Measurements from ENCODE around the gene PAIP2B. TPM values are rescaled to one million over a fixed set of nuclear protein-coding genes. Genes with fewer than 3 reads are reported as not detected.

Gene PAIP2B
- 1 to 10 TPM; 2.3 to 3.0 TPM for total RNA-seq

- peak; percentile 99 for DNase-seq
- peak within 1 kb of the TSS; percentile 85 for H3K27ac Mint-ChIP-seq
- peaks cover 15% of the 10 kb centered on the region for H3K4me1 Mint-ChIP-seq
- intact Hi-C loops (cut with DNase I, micrococcal nuclease): loop anchor here (1.0 to 10.0 kb wide), 10 partner anchors 49 to 1844 kb away; partner anchors contain the start of genes MCEE (in 2 of the 2), MPHOSPH10 (in 2 of the 2), NAGK (in 2 of the 2) and SNRPG (in 2 of the 2)
- H3K9me3 Mint-ChIP-seq (ENCODE audit: low read depth): no peaks in the 10 kb centered on the region
- peak within 1 kb of the TSS; percentile 94 for H3K4me3 Mint-ChIP-seq
- CTCF ChIA-PET: interaction anchor here (0.6 to 1.5 kb wide), 5 partner anchors 13 to 226 kb away, joined by 3 to 7 read pairs (median 4); no protein-coding TSS in a partner anchor
- ATAC-seq: peak; percentile 97
- no peaks in the 10 kb centered on the region for H3K36me3 Mint-ChIP-seq (ENCODE audit: low read depth)
- POLR2A ChIA-PET: interaction anchor here (0.6 to 1.5 kb wide), 7 partner anchors 9 to 452 kb away, joined by 3 to 6 read pairs (median 3); partner anchors contain the start of gene ZNF638
- H3K27me3 Mint-ChIP-seq: peaks cover 5% of the 10 kb centered on the region
Measured at GRCh38 chr2:71226965-71227560, at the start of gene PAIP2B. Gene PAIP2B (minus strand): TSS chr2:71227103. CDS start chr2:71202589, 24,514 bp downstream.

GRCh38 chr2:71275939-71276310 is 49.0 kb upstream of the PAIP2B start:
- peaks cover 3% of the 10 kb centered on the region for H3K9me3 Mint-ChIP-seq (ENCODE audit: low read depth)
- H3K27ac Mint-ChIP-seq: no peak overlapping the region
- DNase-seq (no peak), ATAC-seq (peak; percentile 4)
- POLR2A ChIA-PET: interaction anchor here (0.7 to 1.0 kb wide), 2 partner anchors 49 to 56 kb away, joined by 3 to 5 read pairs; partner anchors contain the start of genes PAIP2B and ZNF638
- no peaks in the 10 kb centered on the region for H3K36me3 Mint-ChIP-seq (ENCODE audit: low read depth)
- peaks cover 76% of the 10 kb centered on the region for H3K27me3 Mint-ChIP-seq
- intact Hi-C loops (cut with DNase I, micrococcal nuclease): loop anchor here (1.0 to 5.0 kb wide), 7 partner anchors 49 to 208 kb away; partner anchors contain the start of genes MCEE (in 2 of the 2), MPHOSPH10 (in 2 of the 2), PAIP2B (in 2 of the 2) and ZNF638 (in 2 of the 2)
- peak overlapping the region; percentile 67 for H3K4me3 Mint-ChIP-seq
- CTCF ChIA-PET: interaction anchor here (0.9 to 1.3 kb wide), 2 partner anchors 45 to 56 kb away, joined by 3 to 4 read pairs; partner anchors contain the start of gene ZNF638
- peaks cover 14% of the 10 kb centered on the region for H3K4me1 Mint-ChIP-seq

GRCh38 chr2:71269511-71270090 is 42.7 kb upstream of the PAIP2B start:
- no peaks in the 10 kb centered on the region for H3K9me3 Mint-ChIP-seq (ENCODE audit: low read depth)
- POLR2A ChIA-PET: no interaction called here
- intact Hi-C loops (cut with DNase I, micrococcal nuclease): no loop called here
- no peak overlapping the region for H3K4me3 Mint-ChIP-seq
- no peak overlapping the region for H3K27ac Mint-ChIP-seq
- CTCF ChIA-PET: interaction anchor here (2.0 kb wide), 1 partner anchor 13 kb away, joined by 4 read pairs; no protein-coding TSS in a partner anchor
- H3K36me3 Mint-ChIP-seq (ENCODE audit: low read depth): no peaks in the 10 kb centered on the region
- ATAC-seq (no peak), DNase-seq (no peak)
- H3K27me3 Mint-ChIP-seq: peaks cover 44% of the 10 kb centered on the region
- H3K4me1 Mint-ChIP-seq: no peaks in the 10 kb centered on the region

- DNase-seq (no peak), ATAC-seq (no peak)
- CTCF ChIA-PET: no interaction called here
- POLR2A ChIA-PET: no interaction called here
- Mint-ChIP-seq H3K4me1 (no peaks in the 10 kb centered on the region), H3K27ac (no peak overlapping the region), H3K36me3 (ENCODE audit: low read depth) (no peaks in the 10 kb centered on the region), H3K4me3 (no peak overlapping the region), H3K27me3 (peaks cover 8% of the 10 kb centered on the region), H3K9me3 (ENCODE audit: low read depth) (no peaks in the 10 kb centered on the region)
- intact Hi-C loops (cut with DNase I, micrococcal nuclease): no loop called here
Measured at GRCh38 chr2:71263386-71263785, 36.5 kb upstream of the PAIP2B start.

- peaks cover 13% of the 10 kb centered on the region for H3K27me3 Mint-ChIP-seq
- no peaks in the 10 kb centered on the region for H3K36me3 Mint-ChIP-seq (ENCODE audit: low read depth)
- no peak for ATAC-seq
- H3K4me1 Mint-ChIP-seq: no peaks in the 10 kb centered on the region
- no peak overlapping the region for H3K4me3 Mint-ChIP-seq
- no peak overlapping the region for H3K27ac Mint-ChIP-seq
- no peak for DNase-seq
- intact Hi-C loops (cut with DNase I, micrococcal nuclease): no loop called here
- POLR2A ChIA-PET: no interaction called here
- no peaks in the 10 kb centered on the region for H3K9me3 Mint-ChIP-seq (ENCODE audit: low read depth)
- CTCF ChIA-PET: interaction anchor here (0.6 kb wide), 2 partner anchors 16 to 943 kb away, joined by 3 read pairs; no protein-coding TSS in a partner anchor
Measured at GRCh38 chr2:71261534-71261933, 34.6 kb upstream of the PAIP2B start.

GRCh38 chr2:71256421-71256820 is 29.5 kb upstream of the PAIP2B start:
- POLR2A ChIA-PET: no interaction called here

GRCh38 chr2:71254776-71255175 is 27.9 kb upstream of the PAIP2B start:
- ChIA-PET CTCF (interaction anchor here (0.6 to 0.7 kb wide), 2 partner anchors 22 to 153 kb away, joined by 3 to 4 read pairs; no protein-coding TSS in a partner anchor), POLR2A (no interaction called here)
- H3K4me3 Mint-ChIP-seq: no peak overlapping the region
- H3K36me3 Mint-ChIP-seq (ENCODE audit: low read depth): no peaks in the 10 kb centered on the region
- ATAC-seq: no peak
- peaks cover 17% of the 10 kb centered on the region for H3K27me3 Mint-ChIP-seq
- no peaks in the 10 kb centered on the region for H3K4me1 Mint-ChIP-seq
- no peak for DNase-seq
- intact Hi-C loops (cut with DNase I, micrococcal nuclease): no loop called here
- H3K27ac Mint-ChIP-seq: no peak overlapping the region
- H3K9me3 Mint-ChIP-seq (ENCODE audit: low read depth): no peaks in the 10 kb centered on the region

More at GRCh38 chr2:71256421-71256820, 29.5 kb upstream of the PAIP2B start:
- H3K27me3 Mint-ChIP-seq: peaks cover 17% of the 10 kb centered on the region
- no peaks in the 10 kb centered on the region for H3K4me1 Mint-ChIP-seq
- intact Hi-C loops (cut with DNase I, micrococcal nuclease): no loop called here
- H3K9me3 Mint-ChIP-seq (ENCODE audit: low read depth): no peaks in the 10 kb centered on the region
- H3K27ac Mint-ChIP-seq: no peak overlapping the region
- no peaks in the 10 kb centered on the region for H3K36me3 Mint-ChIP-seq (ENCODE audit: low read depth)
- ATAC-seq: no peak
- CTCF ChIA-PET: interaction anchor here (1.2 kb wide), 1 partner anchor 13 kb away, joined by 4 read pairs; no protein-coding TSS in a partner anchor
- DNase-seq: no peak
- no peak overlapping the region for H3K4me3 Mint-ChIP-seq

- ChIA-PET POLR2A (no interaction called here), CTCF (interaction anchor here (0.6 kb wide), 1 partner anchor 257 kb away, joined by 4 read pairs; no protein-coding TSS in a partner anchor)
- intact Hi-C loops (cut with DNase I, micrococcal nuclease): no loop called here
- Mint-ChIP-seq H3K36me3 (ENCODE audit: low read depth) (no peaks in the 10 kb centered on the region), H3K27ac (no peak overlapping the region), H3K4me3 (no peak overlapping the region), H3K27me3 (peaks cover 15% of the 10 kb centered on the region), H3K4me1 (no peaks in the 10 kb centered on the region), H3K9me3 (ENCODE audit: low read depth) (no peaks in the 10 kb centered on the region)
- ATAC-seq (no peak), DNase-seq (no peak)
Measured at GRCh38 chr2:71254078-71254477, 27.2 kb upstream of the PAIP2B start.

- Mint-ChIP-seq H3K4me1 (no peaks in the 10 kb centered on the region), H3K9me3 (ENCODE audit: low read depth) (no peaks in the 10 kb centered on the region), H3K36me3 (ENCODE audit: low read depth) (no peaks in the 10 kb centered on the region), H3K4me3 (no peak overlapping the region), H3K27me3 (peaks cover 12% of the 10 kb centered on the region), H3K27ac (no peak overlapping the region)
- intact Hi-C loops (cut with DNase I, micrococcal nuclease): no loop called here
- ATAC-seq (no peak), DNase-seq (no peak)
- POLR2A ChIA-PET: no interaction called here
- CTCF ChIA-PET: interaction anchor here (0.6 kb wide), 1 partner anchor 257 kb away, joined by 4 read pairs; no protein-coding TSS in a partner anchor
Measured at GRCh38 chr2:71253476-71253875, 26.6 kb upstream of the PAIP2B start.

- ATAC-seq: no peak
- intact Hi-C loops (cut with DNase I, micrococcal nuclease): no loop called here
- Mint-ChIP-seq H3K27ac (no peak overlapping the region), H3K27me3 (peaks cover 11% of the 10 kb centered on the region), H3K4me1 (no peaks in the 10 kb centered on the region), H3K9me3 (ENCODE audit: low read depth) (no peaks in the 10 kb centered on the region), H3K4me3 (no peak overlapping the region), H3K36me3 (ENCODE audit: low read depth) (no peaks in the 10 kb centered on the region)
- DNase-seq: no peak
- ChIA-PET POLR2A (no interaction called here), CTCF (no interaction called here)
Measured at GRCh38 chr2:71252862-71253261, 26.0 kb upstream of the PAIP2B start.

- H3K27me3 Mint-ChIP-seq: peaks cover 11% of the 10 kb centered on the region
- ChIA-PET CTCF (interaction anchor here (0.8 to 1.3 kb wide), 2 partner anchors 32 to 35 kb away, joined by 3 read pairs; no protein-coding TSS in a partner anchor), POLR2A (no interaction called here)
- H3K4me3 Mint-ChIP-seq: no peak overlapping the region
- no peak overlapping the region for H3K27ac Mint-ChIP-seq
- ATAC-seq (no peak), DNase-seq (no peak)
- peaks cover 2% of the 10 kb centered on the region for H3K9me3 Mint-ChIP-seq (ENCODE audit: low read depth)
- intact Hi-C loops (cut with DNase I, micrococcal nuclease): no loop called here
- no peaks in the 10 kb centered on the region for H3K4me1 Mint-ChIP-seq
- no peaks in the 10 kb centered on the region for H3K36me3 Mint-ChIP-seq (ENCODE audit: low read depth)
Measured at GRCh38 chr2:71250935-71251334, 24.0 kb upstream of the PAIP2B start.

All from activated CD4-positive, alpha-beta T cell treated with anti-CD3 and anti-CD28 coated beads for 36 hours (primary cell).